ENCODE data around the gene CMTR1. TPM values are rescaled to one million over a fixed set of nuclear protein-coding genes. Genes with fewer than 3 reads are reported as not detected.
"Not testable (repeated sequence)": the region's sequence is repeated elsewhere in the genome, so short reads cannot be mapped to it uniquely, and the experiment has no call there.

The CMTR1 gene
- total RNA-seq, 1 experiment from 2014 or later, result 28.7 TPM

- Histone ChIP-seq H3K79me2 (ENCODE audit: low read length) (no peaks in the 10 kb centered on the region), H3K27ac (ENCODE audit: low read length) (no peak overlapping the region), H3K4me2 (ENCODE audit: low read depth, low read length, poor library complexity, severe bottlenecking) (no peak overlapping the region), H3K4me3 (ENCODE audit: low read length) (no peak overlapping the region), H3K36me3 (ENCODE audit: insufficient read depth, low read length) (no peaks in the 10 kb centered on the region), H3K9me3 (ENCODE audit: low read length) (no peaks in the 10 kb centered on the region), H3K27me3 (ENCODE audit: low read length) (no peaks in the 10 kb centered on the region), H3K4me1 (ENCODE audit: low read length) (no peaks in the 10 kb centered on the region), H3K9me2 (replicated peaks; ENCODE audit: insufficient read depth, low read length) (no peaks in the 10 kb centered on the region), H3K9ac (ENCODE audit: low read length) (no peak overlapping the region), H4K20me1 (ENCODE audit: insufficient read depth, low read depth, low read length) (no peaks in the 10 kb centered on the region), H2AFZ (ENCODE audit: low read length) (no peak overlapping the region)
- peak; percentile 37 for DNase-seq
These were observed 33.9 kb upstream of the CMTR1 start for GRCh38 chr6:37399131-37399530.

GRCh38 chr6:37399795-37400490 is 33.1 kb upstream of the CMTR1 start:
- Histone ChIP-seq H3K27ac (ENCODE audit: low read length) (no peak overlapping the region), H3K4me3 (ENCODE audit: low read length) (no peak overlapping the region), H3K4me1 (ENCODE audit: low read length) (no peaks in the 10 kb centered on the region), H2AFZ (ENCODE audit: low read length) (no peak overlapping the region), H3K4me2 (ENCODE audit: low read depth, low read length, poor library complexity, severe bottlenecking) (no peak overlapping the region), H3K9me2 (replicated peaks; ENCODE audit: insufficient read depth, low read length) (no peaks in the 10 kb centered on the region), H3K9ac (ENCODE audit: low read length) (no peak overlapping the region), H4K20me1 (ENCODE audit: insufficient read depth, low read depth, low read length) (no peaks in the 10 kb centered on the region), H3K79me2 (ENCODE audit: low read length) (no peaks in the 10 kb centered on the region), H3K9me3 (ENCODE audit: low read length) (no peaks in the 10 kb centered on the region), H3K36me3 (ENCODE audit: insufficient read depth, low read length) (no peaks in the 10 kb centered on the region), H3K27me3 (ENCODE audit: low read length) (no peaks in the 10 kb centered on the region)
- DNase-seq, result peak; percentile 24

- H3K9me2 ChIP-seq (replicated peaks; ENCODE audit: insufficient read depth, low read length); H3K36me3 ChIP-seq (ENCODE audit: insufficient read depth, low read length); H2AFZ ChIP-seq (ENCODE audit: low read length); H4K20me1 ChIP-seq (ENCODE audit: insufficient read depth, low read depth, low read length); H3K9me3 ChIP-seq (ENCODE audit: low read length); H3K27ac ChIP-seq (ENCODE audit: low read length); H3K4me1 ChIP-seq (ENCODE audit: low read length); H3K4me2 ChIP-seq (ENCODE audit: low read depth, low read length, poor library complexity, severe bottlenecking); H3K27me3 ChIP-seq (ENCODE audit: low read length); H3K9ac ChIP-seq (ENCODE audit: low read length); H3K79me2 ChIP-seq (ENCODE audit: low read length); H3K4me3 ChIP-seq (ENCODE audit: low read length): not testable (repeated sequence)
- DNase-seq, result peak; percentile 27
These were observed 31.4 kb upstream of the CMTR1 start for GRCh38 chr6:37401658-37402057.

GRCh38 chr6:37406726-37407341 is 26.2 kb upstream of the CMTR1 start:
- H2AFZ ChIP-seq (ENCODE audit: low read length), result no peak overlapping the region
- no peak overlapping the region for H3K4me2 ChIP-seq (ENCODE audit: low read depth, low read length, poor library complexity, severe bottlenecking)
- H3K4me3 ChIP-seq (ENCODE audit: low read length), result no peak overlapping the region
- no peaks in the 10 kb centered on the region for H3K36me3 ChIP-seq (ENCODE audit: insufficient read depth, low read length)
- H3K9me2 ChIP-seq (replicated peaks; ENCODE audit: insufficient read depth, low read length), result no peaks in the 10 kb centered on the region
- H3K79me2 ChIP-seq (ENCODE audit: low read length), result no peaks in the 10 kb centered on the region
- no peak overlapping the region for H3K27ac ChIP-seq (ENCODE audit: low read length)
- no peaks in the 10 kb centered on the region for H3K27me3 ChIP-seq (ENCODE audit: low read length)
- H4K20me1 ChIP-seq (ENCODE audit: insufficient read depth, low read depth, low read length), result no peaks in the 10 kb centered on the region
- H3K9ac ChIP-seq (ENCODE audit: low read length), result no peak overlapping the region
- H3K4me1 ChIP-seq (ENCODE audit: low read length), result no peaks in the 10 kb centered on the region
- no peaks in the 10 kb centered on the region for H3K9me3 ChIP-seq (ENCODE audit: low read length)
- DNase-seq, result peak; percentile 34

- Histone ChIP-seq H3K27me3 (ENCODE audit: low read length) (no peaks in the 10 kb centered on the region), H3K4me3 (ENCODE audit: low read length) (no peak overlapping the region)
These were observed 25.1 kb upstream of the CMTR1 start for GRCh38 chr6:37407948-37408347.

GRCh38 chr6:37409501-37409900 is 23.5 kb upstream of the CMTR1 start:
- no peak overlapping the region for H3K4me3 ChIP-seq (ENCODE audit: low read length)
- no peaks in the 10 kb centered on the region for H3K27me3 ChIP-seq (ENCODE audit: low read length)
- H3K9me3 ChIP-seq (ENCODE audit: low read length), result no peaks in the 10 kb centered on the region
- no peaks in the 10 kb centered on the region for H4K20me1 ChIP-seq (ENCODE audit: insufficient read depth, low read depth, low read length)
- H3K36me3 ChIP-seq (ENCODE audit: insufficient read depth, low read length), result no peaks in the 10 kb centered on the region
- H3K9me2 ChIP-seq (replicated peaks; ENCODE audit: insufficient read depth, low read length), result no peaks in the 10 kb centered on the region
- H3K4me1 ChIP-seq (ENCODE audit: low read length), result no peaks in the 10 kb centered on the region
- H3K9ac ChIP-seq (ENCODE audit: low read length), result no peak overlapping the region
- DNase-seq, result no peak
- H3K27ac ChIP-seq (ENCODE audit: low read length), result no peak overlapping the region
- no peak overlapping the region for H2AFZ ChIP-seq (ENCODE audit: low read length)
- H3K79me2 ChIP-seq (ENCODE audit: low read length), result no peaks in the 10 kb centered on the region
- no peak overlapping the region for H3K4me2 ChIP-seq (ENCODE audit: low read depth, low read length, poor library complexity, severe bottlenecking)

More at GRCh38 chr6:37407948-37408347, 25.1 kb upstream of the CMTR1 start:
- Histone ChIP-seq H3K79me2 (ENCODE audit: low read length) (no peaks in the 10 kb centered on the region), H3K9me3 (ENCODE audit: low read length) (no peaks in the 10 kb centered on the region), H3K27ac (ENCODE audit: low read length) (no peak overlapping the region), H3K9me2 (replicated peaks; ENCODE audit: insufficient read depth, low read length) (no peaks in the 10 kb centered on the region), H3K36me3 (ENCODE audit: insufficient read depth, low read length) (no peaks in the 10 kb centered on the region), H3K4me2 (ENCODE audit: low read depth, low read length, poor library complexity, severe bottlenecking) (no peak overlapping the region), H2AFZ (ENCODE audit: low read length) (no peak overlapping the region), H3K9ac (ENCODE audit: low read length) (no peak overlapping the region), H4K20me1 (ENCODE audit: insufficient read depth, low read depth, low read length) (no peaks in the 10 kb centered on the region), H3K4me1 (ENCODE audit: low read length) (no peaks in the 10 kb centered on the region)
- peak; percentile 27 for DNase-seq

GRCh38 chr6:37417393-37417792 is 15.6 kb upstream of the CMTR1 start:
- no peaks in the 10 kb centered on the region for H3K9me2 ChIP-seq (replicated peaks; ENCODE audit: insufficient read depth, low read length)
- peak; percentile 31 for DNase-seq

GRCh38 chr6:37418722-37419121 is 14.3 kb upstream of the CMTR1 start:
- Histone ChIP-seq H2AFZ (ENCODE audit: low read length) (no peak overlapping the region), H3K4me3 (ENCODE audit: low read length) (no peak overlapping the region), H3K4me2 (ENCODE audit: low read depth, low read length, poor library complexity, severe bottlenecking) (no peak overlapping the region), H3K27ac (ENCODE audit: low read length) (no peak overlapping the region), H3K4me1 (ENCODE audit: low read length) (no peaks in the 10 kb centered on the region), H3K79me2 (ENCODE audit: low read length) (no peaks in the 10 kb centered on the region), H4K20me1 (ENCODE audit: insufficient read depth, low read depth, low read length) (no peaks in the 10 kb centered on the region), H3K9me3 (ENCODE audit: low read length) (no peaks in the 10 kb centered on the region), H3K9me2 (replicated peaks; ENCODE audit: insufficient read depth, low read length) (no peaks in the 10 kb centered on the region), H3K9ac (ENCODE audit: low read length) (no peak overlapping the region), H3K27me3 (ENCODE audit: low read length) (no peaks in the 10 kb centered on the region), H3K36me3 (ENCODE audit: insufficient read depth, low read length) (no peaks in the 10 kb centered on the region)
- peak; percentile 31 for DNase-seq

More at GRCh38 chr6:37417393-37417792, 15.6 kb upstream of the CMTR1 start:
- Histone ChIP-seq H3K79me2 (ENCODE audit: low read length) (no peaks in the 10 kb centered on the region), H3K36me3 (ENCODE audit: insufficient read depth, low read length) (no peaks in the 10 kb centered on the region), H2AFZ (ENCODE audit: low read length) (no peak overlapping the region), H3K9ac (ENCODE audit: low read length) (no peak overlapping the region), H4K20me1 (ENCODE audit: insufficient read depth, low read depth, low read length) (no peaks in the 10 kb centered on the region), H3K27ac (ENCODE audit: low read length) (no peak overlapping the region), H3K4me3 (ENCODE audit: low read length) (no peak overlapping the region), H3K27me3 (ENCODE audit: low read length) (no peaks in the 10 kb centered on the region), H3K4me1 (ENCODE audit: low read length) (no peaks in the 10 kb centered on the region), H3K9me3 (ENCODE audit: low read length) (no peaks in the 10 kb centered on the region), H3K4me2 (ENCODE audit: low read depth, low read length, poor library complexity, severe bottlenecking) (no peak overlapping the region)

Measured in Karpas-422 (cell line).